BJ (cell line): ENCODE results near the gene SSH3. TPM values are rescaled to one million over a fixed set of nuclear protein-coding genes. Genes with fewer than 3 reads are reported as not detected.

Experiments used
- CTCF ChIA-PET: fragments of 350-600 bp; formaldehyde crosslinking; extraction: SDS; loops from one replicate; lab custom pipeline; 2021; ENCODE audit warnings: antibody characterized with exemption, inconsistent platforms; lab: Yijun Ruan, JAX
- POLR2A ChIA-PET: fragments of 300-600 bp; sonication (Branson Sonifier 250); formaldehyde crosslinking; extraction: SDS; loops from one replicate; lab custom pipeline; 2021; ENCODE audit warnings: antibody characterized with exemption; lab: Charles Lee
- DNase-seq: peaks from one replicate; pipeline ENCODE4 v3.0.0-alpha.2; 2011; ENCODE audit warnings: low read depth
- H3K27me3 ChIP-seq: 2 replicates; pipeline ENCODE4 v1.6.0; 2011; ENCODE audit warnings: low read length; ENCODE audit not compliant: control insufficient read depth, insufficient read depth
- H3K36me3 ChIP-seq: 2 replicates; pipeline ENCODE4 v1.5.1; 2011; ENCODE audit warnings: low read length; ENCODE audit not compliant: control insufficient read depth, insufficient read depth
- H3K4me3 ChIP-seq: 2 replicates; pipeline ENCODE4 v1.5.1; 2011; ENCODE audit warnings: low read depth, mild to moderate bottlenecking, control low read depth, low read length
- CTCF ChIP-seq: IDR thresholded peaks from 2 replicates; pipeline ENCODE4 v1.5.1; 2011; ENCODE audit warnings: low read depth, mild to moderate bottlenecking, control low read depth, inconsistent platforms, low read length, moderate library complexity; ENCODE audit not compliant: insufficient read depth
- polyA plus RNA-seq: library from polyadenylated mRNA; depleted of rRNA; stranded (reverse); fragments of >200 nt; gene quantifications from 2 replicates; pipeline ENCODE4 v1.2.3, GENCODE V29; 2011

SSH3 gene
- polyA plus RNA-seq, 1 experiment: 22.1 TPM

GRCh38 chr11:67312187-67313021 lies 9.1 kb downstream of the SSH3 start:
- ChIA-PET CTCF (interaction anchor here (11.2 kb wide), 1 partner anchor 49 kb away, joined by 133 read pairs; no protein-coding TSS in a partner anchor), POLR2A (no interaction called here)

GRCh38 chr11:67313125-67313890 lies 10.0 kb downstream of the SSH3 start:
- no peak for TF ChIP-seq CTCF
- POLR2A ChIA-PET: no interaction called here
- Histone ChIP-seq H3K27me3 (no peaks in the 10 kb centered on the region), H3K4me3 (no peak overlapping the region), H3K36me3 (peaks cover 16% of the 10 kb centered on the region)
- no peak for DNase-seq
- CTCF ChIA-PET: interaction anchor here (0.7 to 11.2 kb wide), 5 partner anchors 22 to 50 kb away, joined by 3 to 133 read pairs (median 3); no protein-coding TSS in a partner anchor

More at GRCh38 chr11:67312187-67313021, 9.1 kb downstream of the SSH3 start:
- H3K4me3 ChIP-seq: no peak overlapping the region
- DNase-seq: no peak
- TF ChIP-seq CTCF: no peak
- H3K36me3 ChIP-seq: peaks cover 18% of the 10 kb centered on the region
- no peaks in the 10 kb centered on the region for H3K27me3 ChIP-seq

- TF ChIP-seq CTCF: no peak
- no peak for DNase-seq
- no peak overlapping the region for H3K4me3 ChIP-seq
- CTCF ChIA-PET: interaction anchor here (0.9 to 11.2 kb wide), 7 partner anchors 27 to 232 kb away, joined by 3 to 133 read pairs (median 4); no protein-coding TSS in a partner anchor
- H3K36me3 ChIP-seq: peaks cover 12% of the 10 kb centered on the region
- H3K27me3 ChIP-seq: no peaks in the 10 kb centered on the region
- POLR2A ChIA-PET: no interaction called here
These were observed 10.9 kb downstream of the SSH3 start for GRCh38 chr11:67314218-67314617.

- Histone ChIP-seq H3K4me3 (no peak overlapping the region), H3K27me3 (no peaks in the 10 kb centered on the region), H3K36me3 (peaks cover 5% of the 10 kb centered on the region; the same call in 1 of the 2 replicates)
- ChIA-PET POLR2A (no interaction called here), CTCF (interaction anchor here (0.6 to 11.2 kb wide), 6 partner anchors 30 to 268 kb away, joined by 3 to 133 read pairs (median 4); no protein-coding TSS in a partner anchor)
- TF ChIP-seq CTCF: no peak
- DNase-seq: no peak
These were observed 12.1 kb downstream of the SSH3 start for GRCh38 chr11:67315325-67315909.
